ENCODE measurements around the gene CHRNA3. TPM values are rescaled to one million over a fixed set of nuclear protein-coding genes. Genes with fewer than 3 reads are reported as not detected.

Gene CHRNA3
- polyA plus RNA-seq, 1 donor from 2014 or later = 2.4 TPM

DNA sequence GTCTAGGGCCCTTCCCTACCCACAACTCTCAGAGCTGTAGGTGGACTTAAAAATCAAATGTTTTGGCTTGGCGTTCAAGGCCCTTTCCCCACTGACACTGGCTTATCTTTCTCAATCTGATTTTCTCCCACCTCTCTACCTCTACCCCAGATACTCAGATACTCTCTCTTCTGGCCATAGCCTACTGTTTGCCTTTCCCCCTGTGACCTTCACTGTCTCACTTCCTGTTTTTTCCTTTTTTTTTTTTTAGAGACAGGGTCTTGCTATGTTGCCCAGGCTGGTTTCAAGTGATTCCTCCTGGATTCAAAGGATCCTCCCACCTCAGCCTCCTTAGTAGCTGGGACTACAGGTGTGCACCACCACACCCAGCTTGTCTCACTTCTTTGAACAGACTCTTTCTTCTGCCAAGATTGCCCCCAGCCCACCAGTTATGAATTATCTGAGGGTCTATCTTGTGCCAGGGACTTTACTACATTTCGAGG is 15.6 kb upstream of the CHRNA3 start:
- Histone ChIP-seq H3K27me3 (ENCODE audit: insufficient read depth, low read depth, low read length) (peaks cover 19% of the 10 kb centered on the region), H2AFZ (ENCODE audit: low read depth, low read length) (no peak overlapping the region), H3K4me3 (ENCODE audit: low read length) (no peak overlapping the region), H3K36me3 (ENCODE audit: insufficient read depth, low read length) (no peaks in the 10 kb centered on the region), H3K4me2 (ENCODE audit: low read length) (no peak overlapping the region), H3K79me2 (replicated peaks; ENCODE audit: insufficient read depth, low read length) (no peaks in the 10 kb centered on the region), H3F3A (ENCODE audit: insufficient read depth, low read length, poor library complexity, severe bottlenecking) (no peaks in the 10 kb centered on the region), H3K27ac (ENCODE audit: low read length) (no peak overlapping the region), H3K9me2 (ENCODE audit: insufficient read depth, low read length) (no peaks in the 10 kb centered on the region), H3K9ac (ENCODE audit: low read length) (no peak overlapping the region), H3K9me3 (ENCODE audit: low read length) (no peaks in the 10 kb centered on the region), H4K20me1 (ENCODE audit: insufficient read depth) (no peaks in the 10 kb centered on the region)
- no peak for TF ChIP-seq POLR2AphosphoS5 (IDR thresholded peaks at IDR 0.05)
- TF ChIP-seq, protein P1, sequence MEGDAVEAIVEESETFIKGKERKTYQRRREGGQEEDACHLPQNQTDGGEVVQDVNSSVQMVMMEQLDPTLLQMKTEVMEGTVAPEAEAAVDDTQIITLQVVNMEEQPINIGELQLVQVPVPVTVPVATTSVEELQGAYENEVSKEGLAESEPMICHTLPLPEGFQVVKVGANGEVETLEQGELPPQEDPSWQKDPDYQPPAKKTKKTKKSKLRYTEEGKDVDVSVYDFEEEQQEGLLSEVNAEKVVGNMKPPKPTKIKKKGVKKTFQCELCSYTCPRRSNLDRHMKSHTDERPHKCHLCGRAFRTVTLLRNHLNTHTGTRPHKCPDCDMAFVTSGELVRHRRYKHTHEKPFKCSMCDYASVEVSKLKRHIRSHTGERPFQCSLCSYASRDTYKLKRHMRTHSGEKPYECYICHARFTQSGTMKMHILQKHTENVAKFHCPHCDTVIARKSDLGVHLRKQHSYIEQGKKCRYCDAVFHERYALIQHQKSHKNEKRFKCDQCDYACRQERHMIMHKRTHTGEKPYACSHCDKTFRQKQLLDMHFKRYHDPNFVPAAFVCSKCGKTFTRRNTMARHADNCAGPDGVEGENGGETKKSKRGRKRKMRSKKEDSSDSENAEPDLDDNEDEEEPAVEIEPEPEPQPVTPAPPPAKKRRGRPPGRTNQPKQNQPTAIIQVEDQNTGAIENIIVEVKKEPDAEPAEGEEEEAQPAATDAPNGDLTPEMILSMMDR (IDR thresholded peaks at IDR 0.05; ENCODE audit: poor library complexity, severe bottlenecking) = no peak
- TF ChIP-seq TAF1 (IDR thresholded peaks at IDR 0.05; ENCODE audit: low read depth) = no peak
- TF ChIP-seq, protein P2, sequence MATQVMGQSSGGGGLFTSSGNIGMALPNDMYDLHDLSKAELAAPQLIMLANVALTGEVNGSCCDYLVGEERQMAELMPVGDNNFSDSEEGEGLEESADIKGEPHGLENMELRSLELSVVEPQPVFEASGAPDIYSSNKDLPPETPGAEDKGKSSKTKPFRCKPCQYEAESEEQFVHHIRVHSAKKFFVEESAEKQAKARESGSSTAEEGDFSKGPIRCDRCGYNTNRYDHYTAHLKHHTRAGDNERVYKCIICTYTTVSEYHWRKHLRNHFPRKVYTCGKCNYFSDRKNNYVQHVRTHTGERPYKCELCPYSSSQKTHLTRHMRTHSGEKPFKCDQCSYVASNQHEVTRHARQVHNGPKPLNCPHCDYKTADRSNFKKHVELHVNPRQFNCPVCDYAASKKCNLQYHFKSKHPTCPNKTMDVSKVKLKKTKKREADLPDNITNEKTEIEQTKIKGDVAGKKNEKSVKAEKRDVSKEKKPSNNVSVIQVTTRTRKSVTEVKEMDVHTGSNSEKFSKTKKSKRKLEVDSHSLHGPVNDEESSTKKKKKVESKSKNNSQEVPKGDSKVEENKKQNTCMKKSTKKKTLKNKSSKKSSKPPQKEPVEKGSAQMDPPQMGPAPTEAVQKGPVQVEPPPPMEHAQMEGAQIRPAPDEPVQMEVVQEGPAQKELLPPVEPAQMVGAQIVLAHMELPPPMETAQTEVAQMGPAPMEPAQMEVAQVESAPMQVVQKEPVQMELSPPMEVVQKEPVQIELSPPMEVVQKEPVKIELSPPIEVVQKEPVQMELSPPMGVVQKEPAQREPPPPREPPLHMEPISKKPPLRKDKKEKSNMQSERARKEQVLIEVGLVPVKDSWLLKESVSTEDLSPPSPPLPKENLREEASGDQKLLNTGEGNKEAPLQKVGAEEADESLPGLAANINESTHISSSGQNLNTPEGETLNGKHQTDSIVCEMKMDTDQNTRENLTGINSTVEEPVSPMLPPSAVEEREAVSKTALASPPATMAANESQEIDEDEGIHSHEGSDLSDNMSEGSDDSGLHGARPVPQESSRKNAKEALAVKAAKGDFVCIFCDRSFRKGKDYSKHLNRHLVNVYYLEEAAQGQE (IDR thresholded peaks at IDR 0.05; ENCODE audit: borderline replicate concordance) = no peak
- TF ChIP-seq SMC3 (conservative IDR thresholded peaks at IDR 0.05; ENCODE audit: poor library complexity) = no peak
- no peak for TF ChIP-seq RAD21 (conservative IDR thresholded peaks at IDR 0.05)
- TF ChIP-seq MXI1 (conservative IDR thresholded peaks at IDR 0.05; ENCODE audit: poor library complexity, severe bottlenecking) = no peak

DNA sequence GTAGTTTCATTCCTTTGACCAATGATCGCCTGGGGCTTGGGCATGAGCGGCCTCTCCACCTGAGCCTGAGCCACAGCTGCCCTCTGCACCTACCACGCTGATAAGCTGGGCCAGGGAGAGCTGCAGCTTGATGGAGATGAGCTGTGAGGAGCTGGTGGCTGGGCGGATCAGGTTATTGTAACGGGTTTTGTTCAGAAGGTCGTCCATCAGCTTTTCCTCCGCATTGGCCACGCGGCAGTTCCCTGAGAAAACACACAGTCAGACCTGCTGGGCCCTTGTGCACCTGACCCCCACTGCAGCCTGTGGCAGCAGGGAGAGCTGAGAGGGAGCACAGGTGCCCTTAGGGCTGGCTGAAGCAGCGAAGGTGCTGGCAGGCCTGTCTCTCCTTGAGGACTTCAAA is 14.6 kb upstream of the CHRNA3 start:
- H3K79me2 ChIP-seq (replicated peaks; ENCODE audit: insufficient read depth, low read length) = no peaks in the 10 kb centered on the region
- no peaks in the 10 kb centered on the region for H3K36me3 ChIP-seq (ENCODE audit: insufficient read depth, low read length)
- H2AFZ ChIP-seq (ENCODE audit: low read depth, low read length) = no peak overlapping the region
- H3K9me2 ChIP-seq (ENCODE audit: insufficient read depth, low read length) = no peaks in the 10 kb centered on the region
- TF ChIP-seq SMC3 (conservative IDR thresholded peaks at IDR 0.05; ENCODE audit: poor library complexity) (no peak), TAF1 (IDR thresholded peaks at IDR 0.05; ENCODE audit: low read depth) (no peak), POLR2AphosphoS5 (IDR thresholded peaks at IDR 0.05) (no peak), MXI1 (conservative IDR thresholded peaks at IDR 0.05; ENCODE audit: poor library complexity, severe bottlenecking) (no peak)
- TF ChIP-seq, protein P2 (IDR thresholded peaks at IDR 0.05; ENCODE audit: borderline replicate concordance) = no peak
- no peaks in the 10 kb centered on the region for H3K9me3 ChIP-seq (ENCODE audit: low read length)
- no peak overlapping the region for H3K4me3 ChIP-seq (ENCODE audit: low read length)
- H3K4me2 ChIP-seq (ENCODE audit: low read length) = no peak overlapping the region
- H3K27ac ChIP-seq (ENCODE audit: low read length) = no peak overlapping the region
- no peaks in the 10 kb centered on the region for H4K20me1 ChIP-seq (ENCODE audit: insufficient read depth)
- no peaks in the 10 kb centered on the region for H3F3A ChIP-seq (ENCODE audit: insufficient read depth, low read length, poor library complexity, severe bottlenecking)
- H3K9ac ChIP-seq (ENCODE audit: low read length) = no peak overlapping the region
- H3K27me3 ChIP-seq (ENCODE audit: insufficient read depth, low read depth, low read length) = peaks cover 8% of the 10 kb centered on the region
